ENCODE measurements around the gene ADSS2.

DNA sequence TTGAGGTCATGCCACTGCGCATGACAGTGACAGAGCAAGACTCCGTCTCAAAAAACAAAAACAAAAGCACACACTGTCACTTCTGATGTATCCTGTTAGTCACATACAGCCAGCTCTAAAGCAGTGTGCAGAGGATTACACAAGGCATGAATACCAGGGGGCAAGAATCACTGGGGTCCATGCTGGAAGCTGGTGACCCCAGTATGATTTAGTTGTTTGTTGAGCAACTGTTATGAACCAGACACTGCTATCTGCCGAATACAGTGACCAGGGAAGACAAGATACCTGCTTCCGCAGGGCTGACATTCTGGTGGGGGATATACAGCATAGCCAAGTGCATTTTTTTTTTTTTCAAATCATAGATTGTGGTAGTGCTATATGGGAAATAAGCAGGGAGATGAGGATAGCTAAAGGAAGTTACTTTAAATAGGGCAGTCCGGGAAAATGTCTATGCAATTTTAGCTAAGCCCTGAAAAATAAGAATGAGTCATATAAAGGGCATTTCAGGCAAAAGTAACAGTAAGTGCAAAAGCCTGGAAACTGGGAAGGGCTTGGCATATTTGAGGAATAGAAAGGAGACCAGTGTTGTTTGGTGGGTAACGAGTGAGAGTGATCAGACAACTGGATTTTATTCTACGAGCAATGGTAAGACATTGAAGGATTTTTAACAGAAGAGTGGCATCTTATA, 69.7 kb downstream of the ADSS2 start:
- TF ChIP-seq, protein P1, sequence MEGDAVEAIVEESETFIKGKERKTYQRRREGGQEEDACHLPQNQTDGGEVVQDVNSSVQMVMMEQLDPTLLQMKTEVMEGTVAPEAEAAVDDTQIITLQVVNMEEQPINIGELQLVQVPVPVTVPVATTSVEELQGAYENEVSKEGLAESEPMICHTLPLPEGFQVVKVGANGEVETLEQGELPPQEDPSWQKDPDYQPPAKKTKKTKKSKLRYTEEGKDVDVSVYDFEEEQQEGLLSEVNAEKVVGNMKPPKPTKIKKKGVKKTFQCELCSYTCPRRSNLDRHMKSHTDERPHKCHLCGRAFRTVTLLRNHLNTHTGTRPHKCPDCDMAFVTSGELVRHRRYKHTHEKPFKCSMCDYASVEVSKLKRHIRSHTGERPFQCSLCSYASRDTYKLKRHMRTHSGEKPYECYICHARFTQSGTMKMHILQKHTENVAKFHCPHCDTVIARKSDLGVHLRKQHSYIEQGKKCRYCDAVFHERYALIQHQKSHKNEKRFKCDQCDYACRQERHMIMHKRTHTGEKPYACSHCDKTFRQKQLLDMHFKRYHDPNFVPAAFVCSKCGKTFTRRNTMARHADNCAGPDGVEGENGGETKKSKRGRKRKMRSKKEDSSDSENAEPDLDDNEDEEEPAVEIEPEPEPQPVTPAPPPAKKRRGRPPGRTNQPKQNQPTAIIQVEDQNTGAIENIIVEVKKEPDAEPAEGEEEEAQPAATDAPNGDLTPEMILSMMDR (IDR thresholded peaks at IDR 0.05; ENCODE audit: insufficient read depth, low read depth, low read length) = no peak
- TF ChIP-seq EZH2 (IDR thresholded peaks at IDR 0.05; ENCODE audit: insufficient read depth, low read length) = no peak

Data from astrocyte (in vitro differentiated cells and primary cell).